PC-3 (cell line): Measurements from ENCODE around the gene CRISP2. TPM values are rescaled to one million over a fixed set of nuclear protein-coding genes. Genes with fewer than 3 reads are reported as not detected.

Source experiments
- ATAC-seq: fragments of 200-7000 bp; cut with Tn5 transposase; 2 replicates; pipeline ENCODE4 v1.9.1; 2020; ENCODE audit warnings: mild to moderate bottlenecking, moderate library complexity
- Bru-seq: library from RNA; stranded (reverse); fragments of 400-500 nt; gene quantifications from one replicate; lab custom pipeline; 2021; lab: Mats Ljungman, UMichigan
- BruChase-seq, 2 experiments: library from RNA; stranded (reverse); fragments of 400-500 nt; gene quantifications; one replicate each; lab custom pipeline; 2021; lab: Mats Ljungman, UMichigan
- BruUV-seq: library from RNA; stranded (reverse); fragments of 400-500 nt; replicated peaks from 2 replicates; lab custom pipeline; 2021; lab: Mats Ljungman, UMichigan
- CTCF ChIA-PET: fragments of 300-600 bp; sonication (Branson Sonifier 250); formaldehyde crosslinking; loops from one replicate; lab custom pipeline; 2022; ENCODE audit warnings: antibody characterized with exemption; lab: Charles Lee
- POLR2A ChIA-PET: fragments of 300-600 bp; sonication (Branson Sonifier 250); formaldehyde crosslinking; loops from one replicate; lab custom pipeline; 2022; ENCODE audit warnings: antibody characterized with exemption; ENCODE audit not compliant: unreplicated experiment; lab: Charles Lee
- DNase-seq: peaks from one replicate; pipeline ENCODE4 v3.0.0-alpha.2; 2015
- H2AFZ ChIP-seq: fragments of 300-600 bp; sonication (generic); 2 replicates; pipeline ENCODE4 v1.6.0; 2016; ENCODE audit warnings: antibody characterized with exemption, low read length
- H3F3A ChIP-seq: fragments of 300-600 bp; sonication (generic); one replicate; pipeline ENCODE4 v1.6.0; 2017; ENCODE audit warnings: antibody characterized with exemption, low read length, control low read depth, mild to moderate bottlenecking; ENCODE audit not compliant: unreplicated experiment
- H3K27ac ChIP-seq: fragments of 300-600 bp; sonication (generic); 2 replicates; pipeline ENCODE4 v1.5.1; 2016; ENCODE audit warnings: mild to moderate bottlenecking, low read length
- H3K27me3 ChIP-seq: fragments of 300-600 bp; sonication (generic); 2 replicates; pipeline ENCODE4 v1.6.1; 2016; ENCODE audit warnings: low read length, mixed read lengths
- H3K36me3 ChIP-seq: fragments of 300-600 bp; sonication (generic); 2 replicates; pipeline ENCODE4 v1.6.1; 2016; ENCODE audit warnings: low read depth, mixed run types, low read length, mixed read lengths
- H3K4me1 ChIP-seq: fragments of 300-600 bp; sonication (generic); 2 replicates; pipeline ENCODE4 v1.5.1; 2016; ENCODE audit warnings: low read length; ENCODE audit not compliant: insufficient read depth
- H3K4me2 ChIP-seq: fragments of 300-600 bp; sonication (generic); 2 replicates; pipeline ENCODE4 v1.6.0; 2016; ENCODE audit warnings: low read length
- H3K4me3 ChIP-seq: fragments of 300-600 bp; sonication (generic); 2 replicates; pipeline ENCODE4 v1.5.1; 2016; ENCODE audit warnings: mild to moderate bottlenecking, low read length, mixed read lengths
- H3K79me2 ChIP-seq: fragments of 300-600 bp; sonication (generic); 2 replicates; pipeline ENCODE4 v1.6.1; 2017; ENCODE audit warnings: low read length, mixed read lengths
- H3K9ac ChIP-seq: fragments of 300-600 bp; sonication (generic); 2 replicates; pipeline ENCODE4 v1.6.0; 2016; ENCODE audit warnings: mild to moderate bottlenecking, low read length
- H3K9me2 ChIP-seq: fragments of 300-600 bp; sonication (generic); replicated peaks from 2 replicates; pipeline ENCODE4 v1.6.1; 2016; ENCODE audit warnings: mixed run types, low read length, mixed read lengths
- H3K9me3 ChIP-seq: fragments of 300-600 bp; sonication (generic); 2 replicates; pipeline ENCODE4 v1.6.1; 2016; ENCODE audit warnings: low read length, mixed read lengths
- H4K20me1 ChIP-seq: fragments of 300-600 bp; sonication (generic); 2 replicates; pipeline ENCODE4 v1.6.1; 2016; ENCODE audit warnings: low read length, mixed read lengths
- CTCF ChIP-seq: fragments of 300-600 bp; sonication (generic); conservative IDR thresholded peaks from 2 replicates; pipeline ENCODE4 v1.5.1; 2017; ENCODE audit warnings: antibody characterized with exemption, low read depth, mild to moderate bottlenecking, low read length
- EZH2 ChIP-seq: fragments of 300-600 bp; sonication (generic); IDR thresholded peaks from one replicate; pipeline ENCODE4 v1.6.1; 2017; ENCODE audit warnings: antibody characterized with exemption, mild to moderate bottlenecking, low read length; ENCODE audit not compliant: unreplicated experiment
- EZH2phosphoT487 ChIP-seq: fragments of 300-600 bp; sonication (generic); IDR thresholded peaks from 2 replicates; pipeline ENCODE4 v1.6.1; 2018; ENCODE audit warnings: mild to moderate bottlenecking, antibody characterized with exemption, low read length, borderline replicate concordance
- intact Hi-C: fragments of 100-400 bp; cut with micrococcal nuclease; formaldehyde crosslinking; loops from 2 replicates; pipeline ENCODE4 v1.9.0; 2023
- long read RNA-seq: library from polyadenylated mRNA; unstranded; transcript quantifications from one replicate; pipeline ENCODE4 v2.0.0, GENCODE V29; 2021; ENCODE audit not compliant: unreplicated experiment
- total RNA-seq: library from RNA; depleted of rRNA; stranded (reverse); fragments of >200 nt; gene quantifications from 2 replicates; pipeline ENCODE4 v1.2.3, GENCODE V29; 2014; rRNA removed

The CRISP2 gene
- not detected in 2 replicates for total RNA-seq
- not detected for Bru-seq, nascent RNA
- BruChase-seq, experiment 1, labeled RNA remaining after a 6-hour chase = not detected
- not detected for BruChase-seq, experiment 2, labeled RNA remaining after a 2-hour chase
- long read RNA-seq = 0 reads

- Histone ChIP-seq H3K9me3 (no peaks in the 10 kb centered on the region), H3F3A (no peaks in the 10 kb centered on the region), H3K79me2 (no peaks in the 10 kb centered on the region), H3K9ac (no peak within 1 kb of the TSS), H3K4me1 (no peaks in the 10 kb centered on the region), H3K27ac (no peak within 1 kb of the TSS), H3K36me3 (no peaks in the 10 kb centered on the region), H3K4me2 (no peak within 1 kb of the TSS), H3K9me2 (no peaks in the 10 kb centered on the region), H2AFZ (no peak within 1 kb of the TSS), H4K20me1 (no peaks in the 10 kb centered on the region), H3K27me3 (no peaks in the 10 kb centered on the region), H3K4me3 (no peak within 1 kb of the TSS)
- no peak for TF ChIP-seq EZH2
- TF ChIP-seq EZH2phosphoT487 = no peak
- no peak for TF ChIP-seq CTCF
- BruUV-seq = no TSS peak
- intact Hi-C loops = no loop called here
- DNase-seq (no peak), ATAC-seq (no peak)
- ChIA-PET CTCF (no interaction called here), POLR2A (no interaction called here)
Measured at GRCh38 chr6:49713346-49713745, at the start of gene CRISP2. TSS of gene CRISP2 (minus strand) at chr6:49713543. CDS start at chr6:49709196, 4,347 bp downstream.

- H2AFZ ChIP-seq = no peak within 1 kb of the TSS
- H3K27ac ChIP-seq = no peak within 1 kb of the TSS
- no peaks in the 10 kb centered on the region for H3K36me3 ChIP-seq
- H3K4me1 ChIP-seq = peaks cover 15% of the 10 kb centered on the region
- H4K20me1 ChIP-seq = no peaks in the 10 kb centered on the region
- no peak within 1 kb of the TSS for H3K4me3 ChIP-seq
- no peak for TF ChIP-seq EZH2phosphoT487
- TF ChIP-seq EZH2 = no peak
- no peak for TF ChIP-seq CTCF
- intact Hi-C loops = no loop called here
- peak; percentile 85 for ATAC-seq
- ChIA-PET CTCF (no interaction called here), POLR2A (no interaction called here)
- no TSS peak for BruUV-seq
- no peaks in the 10 kb centered on the region for H3K9me2 ChIP-seq
- no peaks in the 10 kb centered on the region for H3K27me3 ChIP-seq
- H3K9me3 ChIP-seq = no peaks in the 10 kb centered on the region
- no peaks in the 10 kb centered on the region for H3K79me2 ChIP-seq
- peak; percentile 80 for DNase-seq
- peak within 1 kb of the TSS; percentile 24; the same call in 1 of the 2 replicates for H3K4me2 ChIP-seq
- H3F3A ChIP-seq = no peaks in the 10 kb centered on the region
- no peak within 1 kb of the TSS for H3K9ac ChIP-seq
Measured at GRCh38 chr6:49744259-49744658, 30.9 kb upstream of the CRISP2 start, which contains the start of gene CRISP3. TSS of gene CRISP3 (minus strand) at chr6:49744388. CDS start at chr6:49744367, 21 bp downstream.

GRCh38 chr6:49743429-49743828 lies 30.1 kb upstream of the CRISP2 start:
- no peak for ATAC-seq
- Histone ChIP-seq H3K27ac (no peak overlapping the region), H3K79me2 (no peaks in the 10 kb centered on the region), H3K4me3 (no peak overlapping the region), H3K4me1 (peaks cover 15% of the 10 kb centered on the region), H3K4me2 (no peak overlapping the region), H3K27me3 (no peaks in the 10 kb centered on the region), H3K9ac (no peak overlapping the region), H3K9me2 (no peaks in the 10 kb centered on the region), H2AFZ (no peak overlapping the region), H3K36me3 (no peaks in the 10 kb centered on the region), H3K9me3 (no peaks in the 10 kb centered on the region), H4K20me1 (no peaks in the 10 kb centered on the region), H3F3A (no peaks in the 10 kb centered on the region)
- CTCF ChIA-PET = no interaction called here
- DNase-seq = no peak
- TF ChIP-seq EZH2phosphoT487 = no peak
- TF ChIP-seq CTCF = no peak
- TF ChIP-seq EZH2 = no peak
- POLR2A ChIA-PET = no interaction called here
- no TSS peak for BruUV-seq
- intact Hi-C loops = no loop called here
